GM23338 (cell line): ENCODE data around the gene OR4D1. TPM values are rescaled to one million over a fixed set of nuclear protein-coding genes. Genes with fewer than 3 reads are reported as not detected.

Experiments used
- ATAC-seq: fragments of 200-7000 bp; cut with Tn5 transposase; 3 replicates; pipeline ENCODE4 v1.9.1; 2020
- DNase-seq: peaks from one replicate; pipeline ENCODE4 v3.0.0-alpha.2; 2015; ENCODE audit warnings: low spot score
- H2AFZ ChIP-seq: fragments of 200-600 bp; sonication (generic); 2 replicates; pipeline ENCODE4 v1.8.0; 2016; ENCODE audit warnings: antibody characterized with exemption, mild to moderate bottlenecking, moderate library complexity
- H3F3A ChIP-seq: fragments of 200-600 bp; sonication (generic); replicated peaks from 2 replicates; pipeline ENCODE4 v1.8.0; 2017; ENCODE audit warnings: antibody characterized with exemption, mixed run types, low read depth
- H3K27ac ChIP-seq: fragments of 200-600 bp; sonication (generic); 2 replicates; pipeline ENCODE4 v1.6.1; 2016; ENCODE audit warnings: low read depth
- H3K27me3 ChIP-seq: fragments of 200-600 bp; sonication (generic); 2 replicates; pipeline ENCODE4 v1.8.0; 2016; ENCODE audit warnings: mild to moderate bottlenecking, mixed run types, moderate library complexity; ENCODE audit not compliant: insufficient read depth
- H3K36me3 ChIP-seq: fragments of 200-600 bp; sonication (generic); 2 replicates; pipeline ENCODE4 v1.8.0; 2016; ENCODE audit warnings: mild to moderate bottlenecking; ENCODE audit not compliant: insufficient read depth
- H3K4me1 ChIP-seq: fragments of 200-600 bp; sonication (generic); 2 replicates; pipeline ENCODE4 v1.8.0; 2016; ENCODE audit warnings: mild to moderate bottlenecking, moderate library complexity; ENCODE audit not compliant: insufficient read depth
- H3K4me2 ChIP-seq: fragments of 200-600 bp; sonication (generic); 2 replicates; pipeline ENCODE4 v1.7.1; 2017; ENCODE audit warnings: mixed run types
- H3K4me3 ChIP-seq: fragments of 200-600 bp; sonication (generic); 2 replicates; pipeline ENCODE4 v1.6.1; 2016; ENCODE audit warnings: mixed run types
- H3K79me2 ChIP-seq: fragments of 200-600 bp; sonication (generic); replicated peaks from 2 replicates; pipeline ENCODE4 v1.8.0; 2017; ENCODE audit warnings: mild to moderate bottlenecking; ENCODE audit not compliant: insufficient read depth
- H3K9me2 ChIP-seq: fragments of 200-600 bp; sonication (generic); 2 replicates; pipeline ENCODE4 v1.8.0; 2017; ENCODE audit not compliant: insufficient read depth
- H4K20me1 ChIP-seq: fragments of 200-600 bp; sonication (generic); replicated peaks from 2 replicates; pipeline ENCODE4 v1.8.0; 2017; ENCODE audit warnings: mild to moderate bottlenecking; ENCODE audit not compliant: insufficient read depth
- H3K27ac Mint-ChIP-seq: 2 replicates; pipeline ENCODE4 v1.8.0; 2020; ENCODE audit warnings: inconsistent platforms, mild to moderate bottlenecking, moderate library complexity, mixed read lengths
- H3K27me3 Mint-ChIP-seq: 3 replicates; pipeline ENCODE4 v1.8.0; 2022; ENCODE audit warnings: low read depth, mild to moderate bottlenecking, moderate library complexity, mixed read lengths, inconsistent platforms; ENCODE audit not compliant: insufficient read depth, poor library complexity
- H3K36me3 Mint-ChIP-seq: 3 replicates; pipeline ENCODE4 v1.8.0; 2021; ENCODE audit warnings: low read depth, mild to moderate bottlenecking, inconsistent platforms, moderate library complexity, mixed read lengths
- H3K4me1 Mint-ChIP-seq: 3 replicates; pipeline ENCODE4 v1.8.0; 2020; ENCODE audit warnings: mild to moderate bottlenecking, inconsistent platforms, mixed read lengths
- H3K4me3 Mint-ChIP-seq: 3 replicates; pipeline ENCODE4 v1.8.0; 2021; ENCODE audit warnings: moderate library complexity, mild to moderate bottlenecking, inconsistent platforms, mixed read lengths
- H3K9me3 Mint-ChIP-seq: 3 replicates; pipeline ENCODE4 v1.8.0; 2020; ENCODE audit warnings: moderate library complexity, mild to moderate bottlenecking, inconsistent platforms, mixed read lengths
- CTCF ChIP-seq, 2 experiments: fragments of 200-600 bp in 1 of 2; sonication (generic) in 1 of 2; conservative IDR thresholded peaks; 2 replicates each; pipeline versions ENCODE4 v1.5.1 to v1.6.1; 2016 to 2017; ENCODE audit warnings: antibody characterized with exemption in 2 of 2, low read depth in 2 of 2, mild to moderate bottlenecking in 2 of 2, moderate library complexity in 1 of 2
- ETS1 ChIP-seq: IDR thresholded peaks from 2 replicates; pipeline ENCODE4 v1.6.1; 2016; ENCODE audit warnings: antibody characterized with exemption
- EZH2 ChIP-seq: fragments of 200-600 bp; sonication (generic); IDR thresholded peaks from one replicate; pipeline ENCODE4 v1.8.0; 2017; ENCODE audit warnings: antibody characterized with exemption, mild to moderate bottlenecking, low read depth; ENCODE audit not compliant: unreplicated experiment
- JUNB ChIP-seq: IDR thresholded peaks from one replicate; pipeline ENCODE4 v1.6.1; 2016; ENCODE audit warnings: antibody characterized with exemption; ENCODE audit not compliant: unreplicated experiment
- NANOG ChIP-seq: IDR thresholded peaks from 2 replicates; pipeline ENCODE4 v1.6.1; 2016; ENCODE audit warnings: antibody characterized with exemption, borderline replicate concordance
- POLR2AphosphoS5 ChIP-seq: IDR thresholded peaks from 2 replicates; pipeline ENCODE4 v1.6.1; 2016; ENCODE audit warnings: antibody characterized with exemption, low read depth
- REST ChIP-seq: IDR thresholded peaks from one replicate; pipeline ENCODE4 v1.6.1; 2018; ENCODE audit warnings: antibody characterized with exemption; ENCODE audit not compliant: unreplicated experiment
- STAT1 ChIP-seq: IDR thresholded peaks from one replicate; pipeline ENCODE4 v1.6.1; 2016; ENCODE audit warnings: antibody characterized with exemption; ENCODE audit not compliant: unreplicated experiment
- ZNF114 ChIP-seq: fragments of 250-450 bp; sonication (Bioruptor Pico); IDR thresholded peaks from 2 replicates; pipeline ENCODE4 v1.5.0; 2020; ENCODE audit warnings: mild to moderate bottlenecking, moderate library complexity
- ZNF331 ChIP-seq: fragments of 250-450 bp; sonication (Bioruptor Pico); IDR thresholded peaks from 2 replicates; pipeline ENCODE4 v1.5.0; 2020; ENCODE audit warnings: low read depth, mild to moderate bottlenecking, moderate library complexity
- ZNF462 ChIP-seq: fragments of 250-450 bp; sonication (Bioruptor Pico); IDR thresholded peaks from 2 replicates; pipeline ENCODE4 v1.5.0; 2020; ENCODE audit warnings: mild to moderate bottlenecking, moderate library complexity
- polyA plus RNA-seq: library from polyadenylated mRNA; unstranded; fragments of >200 nt; fragmentation: Nextera tagmentation; extraction: Ambion mirVana; gene quantifications from 2 replicates; pipeline ENCODE4 v1.2.1, GENCODE V29; 2016
- total RNA-seq: library from RNA; depleted of rRNA; stranded (reverse); fragments of >200 nt; shearing (Covaris generic); gene quantifications from 2 replicates; pipeline ENCODE4 v1.2.3, GENCODE V29; 2014

Gene OR4D1
- total and polyA plus RNA-seq, 2 experiments from 2014 or later: 0.10 to 0.50 TPM

GRCh38 chr17:58109197-58109596 is 39.0 kb upstream of the OR4D1 start (continued):
- TF ChIP-seq ZNF462 (CRISPR knock-in tag) (no peak), ZNF331 (CRISPR knock-in tag) (no peak), ZNF114 (CRISPR knock-in tag) (no peak)

- Histone ChIP-seq H4K20me1 (no peaks in the 10 kb centered on the region), H3K36me3 (no peaks in the 10 kb centered on the region), H2AFZ (no peak overlapping the region), H3K27ac (no peak overlapping the region), H3K9me2 (no peaks in the 10 kb centered on the region), H3K27me3 (no peaks in the 10 kb centered on the region), H3K79me2 (no peaks in the 10 kb centered on the region), H3K4me2 (no peak overlapping the region), H3F3A (no peaks in the 10 kb centered on the region), H3K4me3 (no peak overlapping the region), H3K4me1 (no peaks in the 10 kb centered on the region)
- ATAC-seq (no peak), DNase-seq (no peak)
- Mint-ChIP-seq H3K9me3 (no peaks in the 10 kb centered on the region), H3K27ac (no peak overlapping the region), H3K27me3 (peaks cover 2% of the 10 kb centered on the region), H3K36me3 (no peaks in the 10 kb centered on the region), H3K4me1 (no peaks in the 10 kb centered on the region), H3K4me3 (no peak overlapping the region)
- no peak for TF ChIP-seq ZNF114 (CRISPR knock-in tag)
- no peak for TF ChIP-seq ETS1
- no peak for TF ChIP-seq ZNF331 (CRISPR knock-in tag)
- TF ChIP-seq REST: no peak
- TF ChIP-seq STAT1: no peak
- TF ChIP-seq CTCF (conservative IDR thresholded peaks at IDR 0.05; ENCODE audit: low read depth in 2 of 2): no peak
- TF ChIP-seq NANOG: no peak
- no peak for TF ChIP-seq JUNB
- TF ChIP-seq POLR2AphosphoS5: no peak
- TF ChIP-seq EZH2: no peak
These were observed 38.2 kb upstream of the OR4D1 start for GRCh38 chr17:58110012-58110411.
